ENCODE results near the gene TCF21.

GRCh38 chr6:133903855-133904254, 14.9 kb downstream of the TCF21 start:
- TF ChIP-seq GATA2 (IDR thresholded peaks at IDR 0.05; ENCODE audit: low read depth, low read length) (no peak), GATA3 (IDR thresholded peaks at IDR 0.05; ENCODE audit: low read depth, low read length) (no peak)
